GM23338 (cell line): ENCODE data around the gene BACE2. TPM values are rescaled to one million over a fixed set of nuclear protein-coding genes. Genes with fewer than 3 reads are reported as not detected.

Experiments used
- ATAC-seq: fragments of 200-7000 bp; cut with Tn5 transposase; 3 replicates; pipeline ENCODE4 v1.9.1; 2020
- DNase-seq: peaks from one replicate; pipeline ENCODE4 v3.0.0-alpha.2; 2015; ENCODE audit warnings: low spot score
- H2AFZ ChIP-seq: fragments of 200-600 bp; sonication (generic); 2 replicates; pipeline ENCODE4 v1.8.0; 2016; ENCODE audit warnings: antibody characterized with exemption, mild to moderate bottlenecking, moderate library complexity
- H3F3A ChIP-seq: fragments of 200-600 bp; sonication (generic); replicated peaks from 2 replicates; pipeline ENCODE4 v1.8.0; 2017; ENCODE audit warnings: antibody characterized with exemption, mixed run types, low read depth
- H3K27ac ChIP-seq: fragments of 200-600 bp; sonication (generic); 2 replicates; pipeline ENCODE4 v1.6.1; 2016; ENCODE audit warnings: low read depth
- H3K27me3 ChIP-seq: fragments of 200-600 bp; sonication (generic); 2 replicates; pipeline ENCODE4 v1.8.0; 2016; ENCODE audit warnings: mild to moderate bottlenecking, mixed run types, moderate library complexity; ENCODE audit not compliant: insufficient read depth
- H3K36me3 ChIP-seq: fragments of 200-600 bp; sonication (generic); 2 replicates; pipeline ENCODE4 v1.8.0; 2016; ENCODE audit warnings: mild to moderate bottlenecking; ENCODE audit not compliant: insufficient read depth
- H3K4me1 ChIP-seq: fragments of 200-600 bp; sonication (generic); 2 replicates; pipeline ENCODE4 v1.8.0; 2016; ENCODE audit warnings: mild to moderate bottlenecking, moderate library complexity; ENCODE audit not compliant: insufficient read depth
- H3K4me2 ChIP-seq: fragments of 200-600 bp; sonication (generic); 2 replicates; pipeline ENCODE4 v1.7.1; 2017; ENCODE audit warnings: mixed run types
- H3K4me3 ChIP-seq: fragments of 200-600 bp; sonication (generic); 2 replicates; pipeline ENCODE4 v1.6.1; 2016; ENCODE audit warnings: mixed run types
- H3K79me2 ChIP-seq: fragments of 200-600 bp; sonication (generic); replicated peaks from 2 replicates; pipeline ENCODE4 v1.8.0; 2017; ENCODE audit warnings: mild to moderate bottlenecking; ENCODE audit not compliant: insufficient read depth
- H3K9me2 ChIP-seq: fragments of 200-600 bp; sonication (generic); 2 replicates; pipeline ENCODE4 v1.8.0; 2017; ENCODE audit not compliant: insufficient read depth
- H4K20me1 ChIP-seq: fragments of 200-600 bp; sonication (generic); replicated peaks from 2 replicates; pipeline ENCODE4 v1.8.0; 2017; ENCODE audit warnings: mild to moderate bottlenecking; ENCODE audit not compliant: insufficient read depth
- H3K27ac Mint-ChIP-seq: 2 replicates; pipeline ENCODE4 v1.8.0; 2020; ENCODE audit warnings: inconsistent platforms, mild to moderate bottlenecking, moderate library complexity, mixed read lengths
- H3K27me3 Mint-ChIP-seq: 3 replicates; pipeline ENCODE4 v1.8.0; 2022; ENCODE audit warnings: low read depth, mild to moderate bottlenecking, moderate library complexity, mixed read lengths, inconsistent platforms; ENCODE audit not compliant: insufficient read depth, poor library complexity
- H3K36me3 Mint-ChIP-seq: 3 replicates; pipeline ENCODE4 v1.8.0; 2021; ENCODE audit warnings: low read depth, mild to moderate bottlenecking, inconsistent platforms, moderate library complexity, mixed read lengths
- H3K4me1 Mint-ChIP-seq: 3 replicates; pipeline ENCODE4 v1.8.0; 2020; ENCODE audit warnings: mild to moderate bottlenecking, inconsistent platforms, mixed read lengths
- H3K4me3 Mint-ChIP-seq: 3 replicates; pipeline ENCODE4 v1.8.0; 2021; ENCODE audit warnings: moderate library complexity, mild to moderate bottlenecking, inconsistent platforms, mixed read lengths
- H3K9me3 Mint-ChIP-seq: 3 replicates; pipeline ENCODE4 v1.8.0; 2020; ENCODE audit warnings: moderate library complexity, mild to moderate bottlenecking, inconsistent platforms, mixed read lengths
- EZH2phosphoT487 ChIP-seq: fragments of 200-600 bp; sonication (generic); IDR thresholded peaks from one replicate; pipeline ENCODE4 v1.8.1; 2018; ENCODE audit warnings: antibody characterized with exemption; ENCODE audit not compliant: unreplicated experiment
- NANOG ChIP-seq: IDR thresholded peaks from 2 replicates; pipeline ENCODE4 v1.6.1; 2016; ENCODE audit warnings: antibody characterized with exemption, borderline replicate concordance
- STAT1 ChIP-seq: IDR thresholded peaks from one replicate; pipeline ENCODE4 v1.6.1; 2016; ENCODE audit warnings: antibody characterized with exemption; ENCODE audit not compliant: unreplicated experiment
- ZNF331 ChIP-seq: fragments of 250-450 bp; sonication (Bioruptor Pico); IDR thresholded peaks from 2 replicates; pipeline ENCODE4 v1.5.0; 2020; ENCODE audit warnings: low read depth, mild to moderate bottlenecking, moderate library complexity
- polyA plus RNA-seq: library from polyadenylated mRNA; unstranded; fragments of >200 nt; fragmentation: Nextera tagmentation; extraction: Ambion mirVana; gene quantifications from 2 replicates; pipeline ENCODE4 v1.2.1, GENCODE V29; 2016
- total RNA-seq: library from RNA; depleted of rRNA; stranded (reverse); fragments of >200 nt; shearing (Covaris generic); gene quantifications from 2 replicates; pipeline ENCODE4 v1.2.3, GENCODE V29; 2014
- TF ChIP-seq, protein P1 (sequence below): IDR thresholded peaks from one replicate; pipeline ENCODE4 v1.6.1; 2018; ENCODE audit warnings: antibody characterized with exemption; ENCODE audit not compliant: unreplicated experiment
- TF ChIP-seq, protein P2 (sequence below), 2 experiments: fragments of 200-600 bp in 1 of 2; sonication (generic) in 1 of 2; conservative IDR thresholded peaks; 2 replicates each; pipeline versions ENCODE4 v1.5.1 to v1.6.1; 2016 to 2017; ENCODE audit warnings: antibody characterized with exemption in 2 of 2, low read depth in 2 of 2, mild to moderate bottlenecking in 2 of 2, moderate library complexity in 1 of 2
- TF ChIP-seq, protein P3 (sequence below): fragments of 250-450 bp; sonication (Bioruptor Pico); IDR thresholded peaks from 2 replicates; pipeline ENCODE4 v1.5.0; 2020; ENCODE audit warnings: mild to moderate bottlenecking, moderate library complexity
- TF ChIP-seq, protein P4 (sequence below): IDR thresholded peaks from 2 replicates; pipeline ENCODE4 v1.6.1; 2016; ENCODE audit warnings: antibody characterized with exemption

BACE2 gene
- total and polyA plus RNA-seq, 2 experiments from 2014 or later, result 3.5 to 6.8 TPM

DNA sequence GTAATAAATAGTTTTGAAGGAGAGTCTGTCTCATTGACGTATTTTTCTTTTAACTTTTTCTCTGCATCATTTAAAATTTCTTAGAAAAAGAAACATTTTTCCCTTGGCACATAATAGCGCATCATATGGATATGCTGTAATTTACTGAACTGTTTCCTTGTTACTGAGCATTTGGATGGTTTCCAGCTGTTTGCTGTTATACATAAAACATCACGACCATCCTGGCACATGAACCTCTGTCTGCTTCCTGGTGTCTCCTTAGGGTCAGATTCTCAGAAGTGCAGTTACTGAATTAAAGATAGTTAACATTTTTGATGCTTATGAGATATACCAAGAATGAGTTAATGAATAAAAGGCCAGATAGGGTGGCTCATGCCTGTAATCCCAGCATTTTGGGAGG is 67.2 kb downstream of the BACE2 start:
- Histone ChIP-seq H3K4me2 (no peak overlapping the region), H4K20me1 (no peaks in the 10 kb centered on the region), H3K27me3 (no peaks in the 10 kb centered on the region), H3K79me2 (no peaks in the 10 kb centered on the region), H3F3A (no peaks in the 10 kb centered on the region), H3K4me3 (no peak overlapping the region), H3K4me1 (peaks cover 5% of the 10 kb centered on the region; the same call in 1 of the 2 replicates), H3K27ac (no peak overlapping the region), H3K36me3 (no peaks in the 10 kb centered on the region), H2AFZ (no peak overlapping the region), H3K9me2 (peaks cover 9% of the 10 kb centered on the region)
- ATAC-seq (no peak), DNase-seq (no peak)
- no peaks in the 10 kb centered on the region for H3K27me3 Mint-ChIP-seq
- H3K4me3 Mint-ChIP-seq, result no peak overlapping the region
- peaks cover 3% of the 10 kb centered on the region; the same call in 1 of the 3 replicates for H3K4me1 Mint-ChIP-seq
- peaks cover 6% of the 10 kb centered on the region for H3K36me3 Mint-ChIP-seq
- TF ChIP-seq ZNF331 (CRISPR knock-in tag) (no peak), EZH2phosphoT487 (no peak)
- TF ChIP-seq, protein P1, sequence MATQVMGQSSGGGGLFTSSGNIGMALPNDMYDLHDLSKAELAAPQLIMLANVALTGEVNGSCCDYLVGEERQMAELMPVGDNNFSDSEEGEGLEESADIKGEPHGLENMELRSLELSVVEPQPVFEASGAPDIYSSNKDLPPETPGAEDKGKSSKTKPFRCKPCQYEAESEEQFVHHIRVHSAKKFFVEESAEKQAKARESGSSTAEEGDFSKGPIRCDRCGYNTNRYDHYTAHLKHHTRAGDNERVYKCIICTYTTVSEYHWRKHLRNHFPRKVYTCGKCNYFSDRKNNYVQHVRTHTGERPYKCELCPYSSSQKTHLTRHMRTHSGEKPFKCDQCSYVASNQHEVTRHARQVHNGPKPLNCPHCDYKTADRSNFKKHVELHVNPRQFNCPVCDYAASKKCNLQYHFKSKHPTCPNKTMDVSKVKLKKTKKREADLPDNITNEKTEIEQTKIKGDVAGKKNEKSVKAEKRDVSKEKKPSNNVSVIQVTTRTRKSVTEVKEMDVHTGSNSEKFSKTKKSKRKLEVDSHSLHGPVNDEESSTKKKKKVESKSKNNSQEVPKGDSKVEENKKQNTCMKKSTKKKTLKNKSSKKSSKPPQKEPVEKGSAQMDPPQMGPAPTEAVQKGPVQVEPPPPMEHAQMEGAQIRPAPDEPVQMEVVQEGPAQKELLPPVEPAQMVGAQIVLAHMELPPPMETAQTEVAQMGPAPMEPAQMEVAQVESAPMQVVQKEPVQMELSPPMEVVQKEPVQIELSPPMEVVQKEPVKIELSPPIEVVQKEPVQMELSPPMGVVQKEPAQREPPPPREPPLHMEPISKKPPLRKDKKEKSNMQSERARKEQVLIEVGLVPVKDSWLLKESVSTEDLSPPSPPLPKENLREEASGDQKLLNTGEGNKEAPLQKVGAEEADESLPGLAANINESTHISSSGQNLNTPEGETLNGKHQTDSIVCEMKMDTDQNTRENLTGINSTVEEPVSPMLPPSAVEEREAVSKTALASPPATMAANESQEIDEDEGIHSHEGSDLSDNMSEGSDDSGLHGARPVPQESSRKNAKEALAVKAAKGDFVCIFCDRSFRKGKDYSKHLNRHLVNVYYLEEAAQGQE, result no peak
- TF ChIP-seq, protein P2, sequence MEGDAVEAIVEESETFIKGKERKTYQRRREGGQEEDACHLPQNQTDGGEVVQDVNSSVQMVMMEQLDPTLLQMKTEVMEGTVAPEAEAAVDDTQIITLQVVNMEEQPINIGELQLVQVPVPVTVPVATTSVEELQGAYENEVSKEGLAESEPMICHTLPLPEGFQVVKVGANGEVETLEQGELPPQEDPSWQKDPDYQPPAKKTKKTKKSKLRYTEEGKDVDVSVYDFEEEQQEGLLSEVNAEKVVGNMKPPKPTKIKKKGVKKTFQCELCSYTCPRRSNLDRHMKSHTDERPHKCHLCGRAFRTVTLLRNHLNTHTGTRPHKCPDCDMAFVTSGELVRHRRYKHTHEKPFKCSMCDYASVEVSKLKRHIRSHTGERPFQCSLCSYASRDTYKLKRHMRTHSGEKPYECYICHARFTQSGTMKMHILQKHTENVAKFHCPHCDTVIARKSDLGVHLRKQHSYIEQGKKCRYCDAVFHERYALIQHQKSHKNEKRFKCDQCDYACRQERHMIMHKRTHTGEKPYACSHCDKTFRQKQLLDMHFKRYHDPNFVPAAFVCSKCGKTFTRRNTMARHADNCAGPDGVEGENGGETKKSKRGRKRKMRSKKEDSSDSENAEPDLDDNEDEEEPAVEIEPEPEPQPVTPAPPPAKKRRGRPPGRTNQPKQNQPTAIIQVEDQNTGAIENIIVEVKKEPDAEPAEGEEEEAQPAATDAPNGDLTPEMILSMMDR (conservative IDR thresholded peaks at IDR 0.05; ENCODE audit: low read depth in 2 of 2), result no peak
- H3K27ac Mint-ChIP-seq, result no peak overlapping the region
- H3K9me3 Mint-ChIP-seq, result no peaks in the 10 kb centered on the region; the same call in 1 of the 3 replicates

DNA sequence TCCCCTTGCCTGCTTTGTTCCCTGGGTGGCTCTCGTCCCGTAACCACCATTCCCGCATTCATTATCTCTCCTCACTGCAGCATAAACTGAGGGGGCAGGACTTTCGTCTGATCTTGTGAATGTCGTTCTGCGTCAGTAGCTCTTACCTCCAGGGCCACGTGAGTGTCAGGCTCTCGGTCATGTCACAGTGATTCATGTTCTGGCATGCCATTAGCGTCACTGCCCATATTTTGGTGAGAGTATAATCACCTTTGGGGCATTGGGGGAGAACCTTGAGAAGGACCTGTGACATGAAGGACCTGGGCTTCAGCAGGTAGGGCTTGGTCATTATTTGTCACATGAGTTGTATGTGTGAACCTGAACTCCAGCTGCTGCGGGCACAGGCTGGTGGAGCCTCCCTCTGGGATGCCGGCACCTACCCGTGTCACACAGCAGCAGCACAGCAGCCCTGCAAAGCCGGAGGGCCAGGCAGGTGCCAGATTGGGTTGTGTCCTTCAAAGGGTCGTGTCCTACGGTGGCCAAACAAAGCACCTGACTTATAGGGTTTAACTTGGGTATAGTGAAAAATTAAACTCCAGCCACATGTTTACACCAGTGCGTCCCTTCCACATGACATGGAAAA is 68.5 kb downstream of the BACE2 start:
- Mint-ChIP-seq H3K36me3 (peaks cover 6% of the 10 kb centered on the region), H3K27ac (no peak overlapping the region), H3K27me3 (peaks cover 2% of the 10 kb centered on the region), H3K4me3 (no peak overlapping the region), H3K9me3 (no peaks in the 10 kb centered on the region; the same call in 1 of the 3 replicates), H3K4me1 (peaks cover 3% of the 10 kb centered on the region; the same call in 1 of the 3 replicates)
- H3K4me2 ChIP-seq, result no peak overlapping the region
- no peak overlapping the region for H3K4me3 ChIP-seq
- H3K27ac ChIP-seq, result no peak overlapping the region
- no peaks in the 10 kb centered on the region for H3K79me2 ChIP-seq
- DNase-seq (no peak), ATAC-seq (no peak)
- H3K4me1 ChIP-seq, result peaks cover 5% of the 10 kb centered on the region; the same call in 1 of the 2 replicates
- H4K20me1 ChIP-seq, result no peaks in the 10 kb centered on the region
- H2AFZ ChIP-seq, result no peak overlapping the region
- no peaks in the 10 kb centered on the region for H3F3A ChIP-seq
- H3K9me2 ChIP-seq, result peaks cover 3% of the 10 kb centered on the region; the same call in 1 of the 2 replicates
- no peaks in the 10 kb centered on the region for H3K27me3 ChIP-seq
- H3K36me3 ChIP-seq, result no peaks in the 10 kb centered on the region
- TF ChIP-seq, protein P3, sequence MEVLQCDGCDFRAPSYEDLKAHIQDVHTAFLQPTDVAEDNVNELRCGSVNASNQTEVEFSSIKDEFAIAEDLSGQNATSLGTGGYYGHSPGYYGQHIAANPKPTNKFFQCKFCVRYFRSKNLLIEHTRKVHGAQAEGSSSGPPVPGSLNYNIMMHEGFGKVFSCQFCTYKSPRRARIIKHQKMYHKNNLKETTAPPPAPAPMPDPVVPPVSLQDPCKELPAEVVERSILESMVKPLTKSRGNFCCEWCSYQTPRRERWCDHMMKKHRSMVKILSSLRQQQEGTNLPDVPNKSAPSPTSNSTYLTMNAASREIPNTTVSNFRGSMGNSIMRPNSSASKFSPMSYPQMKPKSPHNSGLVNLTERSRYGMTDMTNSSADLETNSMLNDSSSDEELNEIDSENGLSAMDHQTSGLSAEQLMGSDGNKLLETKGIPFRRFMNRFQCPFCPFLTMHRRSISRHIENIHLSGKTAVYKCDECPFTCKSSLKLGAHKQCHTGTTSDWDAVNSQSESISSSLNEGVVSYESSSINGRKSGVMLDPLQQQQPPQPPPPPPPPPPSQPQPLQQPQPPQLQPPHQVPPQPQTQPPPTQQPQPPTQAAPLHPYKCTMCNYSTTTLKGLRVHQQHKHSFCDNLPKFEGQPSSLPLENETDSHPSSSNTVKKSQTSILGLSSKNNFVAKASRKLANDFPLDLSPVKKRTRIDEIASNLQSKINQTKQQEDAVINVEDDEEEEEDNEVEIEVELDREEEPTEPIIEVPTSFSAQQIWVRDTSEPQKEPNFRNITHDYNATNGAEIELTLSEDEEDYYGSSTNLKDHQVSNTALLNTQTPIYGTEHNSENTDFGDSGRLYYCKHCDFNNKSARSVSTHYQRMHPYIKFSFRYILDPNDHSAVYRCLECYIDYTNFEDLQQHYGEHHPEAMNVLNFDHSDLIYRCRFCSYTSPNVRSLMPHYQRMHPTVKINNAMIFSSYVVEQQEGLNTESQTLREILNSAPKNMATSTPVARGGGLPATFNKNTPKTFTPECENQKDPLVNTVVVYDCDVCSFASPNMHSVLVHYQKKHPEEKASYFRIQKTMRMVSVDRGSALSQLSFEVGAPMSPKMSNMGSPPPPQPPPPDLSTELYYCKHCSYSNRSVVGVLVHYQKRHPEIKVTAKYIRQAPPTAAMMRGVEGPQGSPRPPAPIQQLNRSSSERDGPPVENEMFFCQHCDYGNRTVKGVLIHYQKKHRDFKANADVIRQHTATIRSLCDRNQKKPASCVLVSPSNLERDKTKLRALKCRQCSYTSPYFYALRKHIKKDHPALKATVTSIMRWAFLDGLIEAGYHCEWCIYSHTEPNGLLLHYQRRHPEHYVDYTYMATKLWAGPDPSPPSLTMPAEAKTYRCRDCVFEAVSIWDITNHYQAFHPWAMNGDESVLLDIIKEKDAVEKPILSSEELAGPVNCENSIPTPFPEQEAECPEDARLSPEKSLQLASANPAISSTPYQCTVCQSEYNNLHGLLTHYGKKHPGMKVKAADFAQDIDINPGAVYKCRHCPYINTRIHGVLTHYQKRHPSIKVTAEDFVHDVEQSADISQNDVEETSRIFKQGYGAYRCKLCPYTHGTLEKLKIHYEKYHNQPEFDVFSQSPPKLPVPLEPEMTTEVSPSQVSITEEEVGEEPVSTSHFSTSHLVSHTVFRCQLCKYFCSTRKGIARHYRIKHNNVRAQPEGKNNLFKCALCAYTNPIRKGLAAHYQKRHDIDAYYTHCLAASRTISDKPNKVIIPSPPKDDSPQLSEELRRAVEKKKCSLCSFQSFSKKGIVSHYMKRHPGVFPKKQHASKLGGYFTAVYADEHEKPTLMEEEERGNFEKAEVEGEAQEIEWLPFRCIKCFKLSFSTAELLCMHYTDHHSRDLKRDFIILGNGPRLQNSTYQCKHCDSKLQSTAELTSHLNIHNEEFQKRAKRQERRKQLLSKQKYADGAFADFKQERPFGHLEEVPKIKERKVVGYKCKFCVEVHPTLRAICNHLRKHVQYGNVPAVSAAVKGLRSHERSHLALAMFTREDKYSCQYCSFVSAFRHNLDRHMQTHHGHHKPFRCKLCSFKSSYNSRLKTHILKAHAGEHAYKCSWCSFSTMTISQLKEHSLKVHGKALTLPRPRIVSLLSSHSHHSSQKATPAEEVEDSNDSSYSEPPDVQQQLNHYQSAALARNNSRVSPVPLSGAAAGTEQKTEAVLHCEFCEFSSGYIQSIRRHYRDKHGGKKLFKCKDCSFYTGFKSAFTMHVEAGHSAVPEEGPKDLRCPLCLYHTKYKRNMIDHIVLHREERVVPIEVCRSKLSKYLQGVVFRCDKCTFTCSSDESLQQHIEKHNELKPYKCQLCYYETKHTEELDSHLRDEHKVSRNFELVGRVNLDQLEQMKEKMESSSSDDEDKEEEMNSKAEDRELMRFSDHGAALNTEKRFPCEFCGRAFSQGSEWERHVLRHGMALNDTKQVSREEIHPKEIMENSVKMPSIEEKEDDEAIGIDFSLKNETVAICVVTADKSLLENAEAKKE, result no peak
- TF ChIP-seq NANOG (no peak), STAT1 (no peak)
- TF ChIP-seq, protein P4, sequence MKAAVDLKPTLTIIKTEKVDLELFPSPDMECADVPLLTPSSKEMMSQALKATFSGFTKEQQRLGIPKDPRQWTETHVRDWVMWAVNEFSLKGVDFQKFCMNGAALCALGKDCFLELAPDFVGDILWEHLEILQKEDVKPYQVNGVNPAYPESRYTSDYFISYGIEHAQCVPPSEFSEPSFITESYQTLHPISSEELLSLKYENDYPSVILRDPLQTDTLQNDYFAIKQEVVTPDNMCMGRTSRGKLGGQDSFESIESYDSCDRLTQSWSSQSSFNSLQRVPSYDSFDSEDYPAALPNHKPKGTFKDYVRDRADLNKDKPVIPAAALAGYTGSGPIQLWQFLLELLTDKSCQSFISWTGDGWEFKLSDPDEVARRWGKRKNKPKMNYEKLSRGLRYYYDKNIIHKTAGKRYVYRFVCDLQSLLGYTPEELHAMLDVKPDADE, result no peak
